ENCODE measurements around the gene VASN. TPM values are rescaled to one million over a fixed set of nuclear protein-coding genes. Genes with fewer than 3 reads are reported as not detected.

VASN gene
- 1.2 and 9.8 TPM in 2 replicates for total RNA-seq (2011; cell fraction: chromatin; rRNA removed; ENCODE audit: low replicate concordance)
- total RNA-seq (2011; cell fraction: nucleolus; rRNA removed): 10.1 and 15.2 TPM in 2 replicates
- 3.7 and 5.7 TPM in 2 replicates for total RNA-seq (2011; cell fraction: nucleoplasm; rRNA removed)
- total RNA-seq (2014; rRNA removed): 1.7 and 2.2 TPM in 2 replicates
- total RNA-seq (2014; rRNA removed; fragmentation: Illumina TruSeq; extraction: Trizol): 0.06 and 0.07 TPM in 2 replicates
- total RNA-seq (2015; rRNA removed; fragmentation: Illumina TruSeq; extraction: Trizol): 0.51 and 1.1 TPM in 2 replicates
- 2.4 and 2.5 TPM in 2 replicates for total RNA-seq (2021)
- 0.31 and 1.2 TPM in 2 replicates for polyA plus RNA-seq (2011; rRNA removed)
- polyA plus RNA-seq (2011; cell fraction: cytosol; rRNA removed): 0.78 and 3.2 TPM in 2 replicates
- polyA plus RNA-seq (2011; cell fraction: nucleus; rRNA removed): 1.2 and 2.6 TPM in 2 replicates
- 2.9 and 6.1 TPM in 2 replicates for polyA plus RNA-seq (2012)
- polyA plus RNA-seq (2014; fragmentation: Illumina TruSeq; extraction: Trizol): 0.16 and 0.42 TPM in 2 replicates
- polyA plus RNA-seq (2014; fragmentation: Nextera tagmentation; extraction: Ambion mirVana): under 1 TPM in 1 of 2 experiments, not detected in 1; 0.01 TPM
- polyA plus RNA-seq (2014; rRNA removed): 0.78 and 0.90 TPM in 2 replicates
- polyA minus RNA-seq (2011; rRNA and poly(A)+ RNA removed): 0.56 and 0.63 TPM in 2 replicates
- polyA minus RNA-seq (2011; cell fraction: cytosol; rRNA and poly(A)+ RNA removed): 1.1 and 2.8 TPM in 2 replicates
- polyA minus RNA-seq (2011; cell fraction: nucleus; rRNA and poly(A)+ RNA removed): 3.4 and 6.3 TPM in 2 replicates
- Bru-seq, nascent RNA: percentile 47 among the genes with signal in this experiment
- percentile 37 among the genes with signal in this experiment for BruChase-seq, experiment 1, labeled RNA remaining after a 2-hour chase
- percentile 41 among the genes with signal in this experiment for BruChase-seq, experiment 2, labeled RNA remaining after a 6-hour chase
- long read RNA-seq, experiment 1, partial matches to known transcripts: 14 of 20 reads
- long read RNA-seq, experiment 1, other reads (novel, unspliced or antisense): 3 of 20 reads
- long read RNA-seq, experiment 2, partial matches to known transcripts: 0 of 3 reads
- long read RNA-seq, experiment 2, other reads (novel, unspliced or antisense): 0 of 3 reads
- long read RNA-seq, experiment 3, partial matches to known transcripts: 0 of 3 reads
- long read RNA-seq, experiment 3, other reads (novel, unspliced or antisense): 1 of 3 reads

DNA sequence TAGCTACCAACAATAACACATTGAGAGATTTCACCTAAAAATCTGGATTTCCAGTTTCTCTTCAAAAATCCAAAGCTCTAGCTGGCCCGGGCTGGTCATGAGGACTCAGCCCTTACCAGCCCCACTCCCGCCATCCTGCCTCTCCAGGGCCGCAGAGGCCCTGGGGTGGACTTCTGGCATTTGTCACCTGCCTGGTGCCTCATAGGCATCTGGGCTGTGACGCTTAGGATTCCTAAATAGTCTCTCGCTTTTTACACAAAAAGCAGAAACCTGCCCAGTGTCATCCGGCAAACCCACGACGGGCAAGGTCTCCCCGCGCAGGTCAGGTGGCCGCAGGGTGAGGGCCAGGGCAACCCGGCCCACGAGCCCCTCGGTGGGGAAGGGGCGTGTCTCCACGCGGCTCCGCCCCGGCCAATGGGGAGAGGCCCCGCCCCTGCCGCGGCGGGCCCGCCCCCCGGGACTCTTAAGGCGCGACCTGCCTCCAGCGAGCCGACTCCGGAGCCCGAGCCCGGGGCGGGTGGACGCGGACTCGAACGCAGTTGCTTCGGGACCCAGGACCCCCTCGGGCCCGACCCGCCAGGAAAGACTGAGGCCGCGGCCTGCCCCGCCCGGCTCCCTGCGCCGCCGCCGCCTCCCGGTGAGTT lies at the start of gene VASN:
Gene VASN, plus strand, starts transcription at position 492 of the 644 bp plus-strand sequence. CDS start 9,030 bp downstream, outside the sequence.
- peak within 1 kb of the TSS; percentile 76 for H3K27ac ChIP-seq (ENCODE audit: extremely low read depth, low read depth, low read length)
- peaks cover 6% of the 10 kb centered on the region; the same call in 1 of the 2 replicates for H4K20me1 ChIP-seq (replicated peaks; ENCODE audit: control insufficient read depth, insufficient read depth, low read length)
- peaks cover 49 to 81% of the 10 kb centered on the region in 2 experiments for H3K4me1 ChIP-seq (replicated peaks in 1 of 2; ENCODE audit: control insufficient read depth in 2 of 2, insufficient read depth in 2 of 2, low read length in 2 of 2)
- peak within 1 kb of the TSS; percentile 59 to 92 for H3K9ac ChIP-seq (ENCODE audit: insufficient read depth in 1 of 2, low read depth in 2 of 2, low read length in 2 of 2)
- H3K9me1 ChIP-seq (ENCODE audit: control insufficient read depth, insufficient read depth, low read length): peaks cover 5% of the 10 kb centered on the region
- H3K79me2 ChIP-seq (ENCODE audit: control insufficient read depth, insufficient read depth, low read length): peaks cover 14% of the 10 kb centered on the region
- in situ Hi-C loops (cut with MboI) (no loop called here), intact Hi-C loops (cut with micrococcal nuclease) (no loop called here)
- H3K4me3 ChIP-seq: peak within 1 kb of the TSS; percentile 60
- ChIA-PET POLR2A (interaction anchor here (0.6 to 1.6 kb wide), 7 partner anchors 8 to 26 kb away, joined by 3 to 7 read pairs (median 5); no protein-coding TSS in a partner anchor), CTCF (ENCODE audit: low intra/inter-chr PET ratio) (no interaction called here)
- no peaks in the 10 kb centered on the region for H3K9me3 ChIP-seq (replicated peaks; ENCODE audit: control insufficient read depth, insufficient read depth, low read depth, low read length)
- ATAC-seq (peak; percentile 91), FAIRE-seq (peak; percentile 65), DNase-seq (ENCODE audit: extremely low read depth in 1 of 4, low spot score in 3 of 4) (peak; percentile 86 to 96 (median 96))
- WGBS (ENCODE audit: insufficient coverage, low coverage, missing lambda C conversion rate): under 1% methylated on average over 39 of the region's 50 CpGs
- H2AFZ ChIP-seq (ENCODE audit: low read depth, low read length): peak within 1 kb of the TSS; percentile 76
- H3K27me3 ChIP-seq (ENCODE audit: control insufficient read depth in 2 of 2, insufficient read depth in 2 of 2, low read length in 2 of 2): no peaks in the 10 kb centered on the region
- peaks cover 6% of the 10 kb centered on the region; the same call in 1 of the 3 replicates for H3K36me3 ChIP-seq (ENCODE audit: control insufficient read depth, insufficient read depth, low read length)
- H3K4me2 ChIP-seq (ENCODE audit: insufficient read depth, low read length): peak within 1 kb of the TSS; percentile 75
- no TSS peak for BruUV-seq (replicated peaks)
- no peak for TF ChIP-seq ZNF77 (CRISPR knock-in tag; IDR thresholded peaks at IDR 0.05)
- TF ChIP-seq CEBPB (tag; IDR thresholded peaks at IDR 0.05): no peak
- no peak for TF ChIP-seq ZSCAN32 (CRISPR knock-in tag; IDR thresholded peaks at IDR 0.05)
- TF ChIP-seq, protein P1, sequence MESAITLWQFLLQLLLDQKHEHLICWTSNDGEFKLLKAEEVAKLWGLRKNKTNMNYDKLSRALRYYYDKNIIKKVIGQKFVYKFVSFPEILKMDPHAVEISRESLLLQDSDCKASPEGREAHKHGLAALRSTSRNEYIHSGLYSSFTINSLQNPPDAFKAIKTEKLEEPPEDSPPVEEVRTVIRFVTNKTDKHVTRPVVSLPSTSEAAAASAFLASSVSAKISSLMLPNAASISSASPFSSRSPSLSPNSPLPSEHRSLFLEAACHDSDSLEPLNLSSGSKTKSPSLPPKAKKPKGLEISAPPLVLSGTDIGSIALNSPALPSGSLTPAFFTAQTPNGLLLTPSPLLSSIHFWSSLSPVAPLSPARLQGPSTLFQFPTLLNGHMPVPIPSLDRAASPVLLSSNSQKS (CRISPR knock-in tag; IDR thresholded peaks at IDR 0.05): no peak
- 0 out of 2 replicates have a peak, but pooled peaks have one; percentile 25 for TF ChIP-seq MTA3 (IDR thresholded peaks at IDR 0.05; ENCODE audit: borderline replicate concordance)
- TF ChIP-seq, protein P2, sequence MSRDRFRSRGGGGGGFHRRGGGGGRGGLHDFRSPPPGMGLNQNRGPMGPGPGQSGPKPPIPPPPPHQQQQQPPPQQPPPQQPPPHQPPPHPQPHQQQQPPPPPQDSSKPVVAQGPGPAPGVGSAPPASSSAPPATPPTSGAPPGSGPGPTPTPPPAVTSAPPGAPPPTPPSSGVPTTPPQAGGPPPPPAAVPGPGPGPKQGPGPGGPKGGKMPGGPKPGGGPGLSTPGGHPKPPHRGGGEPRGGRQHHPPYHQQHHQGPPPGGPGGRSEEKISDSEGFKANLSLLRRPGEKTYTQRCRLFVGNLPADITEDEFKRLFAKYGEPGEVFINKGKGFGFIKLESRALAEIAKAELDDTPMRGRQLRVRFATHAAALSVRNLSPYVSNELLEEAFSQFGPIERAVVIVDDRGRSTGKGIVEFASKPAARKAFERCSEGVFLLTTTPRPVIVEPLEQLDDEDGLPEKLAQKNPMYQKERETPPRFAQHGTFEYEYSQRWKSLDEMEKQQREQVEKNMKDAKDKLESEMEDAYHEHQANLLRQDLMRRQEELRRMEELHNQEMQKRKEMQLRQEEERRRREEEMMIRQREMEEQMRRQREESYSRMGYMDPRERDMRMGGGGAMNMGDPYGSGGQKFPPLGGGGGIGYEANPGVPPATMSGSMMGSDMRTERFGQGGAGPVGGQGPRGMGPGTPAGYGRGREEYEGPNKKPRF (IDR thresholded peaks at IDR 0.05; ENCODE audit: low read depth, low read length): no peak
- TF ChIP-seq NRF1 (conservative IDR thresholded peaks at IDR 0.05 in 1 of 2, IDR thresholded peaks at IDR 0.05 in 1 of 2): peak; percentile 53; a peak in 3 of 4 replicates
- TF ChIP-seq DPF2 (IDR thresholded peaks at IDR 0.05): no peak
- TF ChIP-seq TAF15 (IDR thresholded peaks at IDR 0.05; ENCODE audit: low read depth, low read length): no peak
- TF ChIP-seq CHD1 (IDR thresholded peaks at IDR 0.05; ENCODE audit: low read length): no peak
- TF ChIP-seq RAD51 (IDR thresholded peaks at IDR 0.05; ENCODE audit: borderline replicate concordance, low read depth): no peak
- TF ChIP-seq BDP1 (IDR thresholded peaks at IDR 0.05; ENCODE audit: insufficient read depth, insufficient read length): no peak
- TF ChIP-seq ZBTB7A (IDR thresholded peaks at IDR 0.05; ENCODE audit: borderline replicate concordance, control insufficient read depth, low read depth, low read length): peak; percentile 83
- TF ChIP-seq ZKSCAN8 (CRISPR knock-in tag; IDR thresholded peaks at IDR 0.05): no peak
- no peak for TF ChIP-seq MCM5 (IDR thresholded peaks at IDR 0.05; ENCODE audit: low read depth)
- no peak for TF ChIP-seq OTX1 (CRISPR knock-in tag; IDR thresholded peaks at IDR 0.05)

All from K562 (cell line).